Fibroblast of lung (primary cell): ENCODE results near the gene TENM4.

Experiments used
- EZH2 ChIP-seq: IDR thresholded peaks from 2 replicates; pipeline ENCODE4 v1.5.1; 2012; ENCODE audit warnings: low read length, control low read depth, mild to moderate bottlenecking; ENCODE audit errors: missing control alignments
- TF ChIP-seq, protein P1 (sequence below), 2 donors: IDR thresholded peaks in 1 of 2; conservative IDR thresholded peaks in 1 of 2; 1 replicate in 1 of 2; 2 replicates in 1 of 2; pipeline ENCODE4 v1.5.1; 2011 to 2012; ENCODE audit warnings: low read length in 2 of 2, control low read depth in 1 of 2, inconsistent platforms in 1 of 2, low read depth in 1 of 2, mild to moderate bottlenecking in 1 of 2

DNA sequence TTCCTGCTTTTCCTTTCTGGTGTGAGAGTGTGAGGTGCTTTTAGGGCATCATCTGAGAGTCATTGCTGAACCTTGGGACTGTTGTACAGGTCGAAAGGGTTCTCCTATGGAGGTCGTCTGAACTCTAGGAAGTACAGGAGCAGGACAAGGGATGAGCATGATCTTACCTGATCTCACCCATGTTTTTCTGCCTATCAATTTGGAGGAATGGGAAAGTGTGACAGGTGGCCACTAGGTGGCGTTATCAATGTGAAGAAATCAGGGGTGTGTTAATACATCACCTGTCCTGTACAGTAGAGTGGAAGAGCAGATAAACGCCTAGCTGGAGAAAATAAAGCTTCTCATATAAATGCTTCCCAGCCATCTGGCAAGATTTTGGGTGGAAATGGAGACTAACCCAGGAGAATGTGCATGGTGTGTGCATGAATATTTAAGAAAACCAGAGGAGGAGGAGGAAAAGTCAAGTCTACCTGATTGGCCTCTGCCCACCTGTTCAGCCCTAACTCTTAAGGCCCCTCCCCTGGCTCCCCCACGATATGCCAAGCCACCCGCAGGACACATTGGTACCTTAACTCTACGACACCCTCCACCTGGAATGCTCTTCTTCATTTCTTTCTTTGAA, 794.2 kb downstream of the TENM4 start:
- TF ChIP-seq, protein P1, sequence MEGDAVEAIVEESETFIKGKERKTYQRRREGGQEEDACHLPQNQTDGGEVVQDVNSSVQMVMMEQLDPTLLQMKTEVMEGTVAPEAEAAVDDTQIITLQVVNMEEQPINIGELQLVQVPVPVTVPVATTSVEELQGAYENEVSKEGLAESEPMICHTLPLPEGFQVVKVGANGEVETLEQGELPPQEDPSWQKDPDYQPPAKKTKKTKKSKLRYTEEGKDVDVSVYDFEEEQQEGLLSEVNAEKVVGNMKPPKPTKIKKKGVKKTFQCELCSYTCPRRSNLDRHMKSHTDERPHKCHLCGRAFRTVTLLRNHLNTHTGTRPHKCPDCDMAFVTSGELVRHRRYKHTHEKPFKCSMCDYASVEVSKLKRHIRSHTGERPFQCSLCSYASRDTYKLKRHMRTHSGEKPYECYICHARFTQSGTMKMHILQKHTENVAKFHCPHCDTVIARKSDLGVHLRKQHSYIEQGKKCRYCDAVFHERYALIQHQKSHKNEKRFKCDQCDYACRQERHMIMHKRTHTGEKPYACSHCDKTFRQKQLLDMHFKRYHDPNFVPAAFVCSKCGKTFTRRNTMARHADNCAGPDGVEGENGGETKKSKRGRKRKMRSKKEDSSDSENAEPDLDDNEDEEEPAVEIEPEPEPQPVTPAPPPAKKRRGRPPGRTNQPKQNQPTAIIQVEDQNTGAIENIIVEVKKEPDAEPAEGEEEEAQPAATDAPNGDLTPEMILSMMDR (conservative IDR thresholded peaks at IDR 0.05 in 1 of 2, IDR thresholded peaks at IDR 0.05 in 1 of 2; ENCODE audit: low read depth in 1 of 2, low read length in 2 of 2): peak; percentile 67 to 82
- TF ChIP-seq EZH2: no peak
